Germinal center (tissue), 1 donor: ENCODE results near the gene DNAJC25.

Experiments used
- DNase-seq: peaks from one replicate; pipeline ENCODE4 v3.0.0; 2012; ENCODE audit warnings: mixed read lengths, low spot score

The DNAJC25 gene

DNA sequence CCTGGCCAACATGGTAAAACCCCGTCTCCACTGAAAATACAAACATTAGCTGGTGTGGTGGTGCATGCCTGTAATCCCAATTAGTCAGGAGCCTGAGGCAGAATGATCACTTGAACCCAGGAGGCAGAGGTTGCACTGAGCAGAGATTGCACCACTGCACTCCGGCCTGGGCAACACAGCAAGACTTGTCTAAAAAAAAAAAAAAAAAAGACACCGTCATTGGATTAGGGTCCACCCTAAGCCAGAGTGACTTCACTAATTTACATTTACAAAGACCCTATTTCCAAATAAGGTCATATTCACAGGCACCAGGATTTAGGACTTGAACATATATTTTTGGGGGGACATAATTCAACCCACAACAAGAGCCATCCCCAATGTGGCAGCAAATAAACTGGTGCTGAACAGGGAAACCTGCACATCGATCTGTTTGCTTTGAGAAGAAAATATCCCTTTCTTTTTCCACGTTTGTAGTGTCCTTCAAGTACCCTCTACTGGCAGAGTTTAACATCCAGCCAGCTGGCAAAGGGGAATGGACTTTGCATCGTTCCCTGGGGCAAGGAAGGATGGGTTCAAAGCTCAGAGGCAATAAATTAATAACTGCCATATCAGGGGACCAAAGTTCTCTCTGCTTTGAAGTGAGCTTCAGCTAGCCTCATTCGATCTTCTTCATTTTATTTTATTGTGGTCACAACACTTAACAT, 3.7 kb upstream of the DNAJC25 start:
- DNase-seq, result no peak

DNA sequence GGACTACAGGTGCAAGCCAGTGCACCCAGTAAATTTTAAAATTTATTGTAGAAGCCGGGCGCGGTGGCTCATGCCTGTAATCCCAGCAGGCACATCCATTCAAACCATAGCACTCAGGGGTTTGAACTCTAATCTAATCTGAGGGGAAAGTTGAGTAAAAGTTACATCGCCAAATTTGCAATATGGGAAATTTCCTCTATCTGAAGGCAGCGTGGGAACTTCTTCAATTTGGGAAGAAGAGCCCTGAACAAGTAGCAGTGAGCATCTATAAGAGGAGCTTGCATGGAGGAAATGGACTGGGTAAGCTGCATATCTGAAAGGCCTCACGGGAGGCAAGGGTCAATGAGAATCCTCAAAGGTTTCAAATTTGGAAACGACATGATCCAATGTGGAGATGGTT, 2.7 kb upstream of the DNAJC25 start:
- DNase-seq, result no peak

DNA sequence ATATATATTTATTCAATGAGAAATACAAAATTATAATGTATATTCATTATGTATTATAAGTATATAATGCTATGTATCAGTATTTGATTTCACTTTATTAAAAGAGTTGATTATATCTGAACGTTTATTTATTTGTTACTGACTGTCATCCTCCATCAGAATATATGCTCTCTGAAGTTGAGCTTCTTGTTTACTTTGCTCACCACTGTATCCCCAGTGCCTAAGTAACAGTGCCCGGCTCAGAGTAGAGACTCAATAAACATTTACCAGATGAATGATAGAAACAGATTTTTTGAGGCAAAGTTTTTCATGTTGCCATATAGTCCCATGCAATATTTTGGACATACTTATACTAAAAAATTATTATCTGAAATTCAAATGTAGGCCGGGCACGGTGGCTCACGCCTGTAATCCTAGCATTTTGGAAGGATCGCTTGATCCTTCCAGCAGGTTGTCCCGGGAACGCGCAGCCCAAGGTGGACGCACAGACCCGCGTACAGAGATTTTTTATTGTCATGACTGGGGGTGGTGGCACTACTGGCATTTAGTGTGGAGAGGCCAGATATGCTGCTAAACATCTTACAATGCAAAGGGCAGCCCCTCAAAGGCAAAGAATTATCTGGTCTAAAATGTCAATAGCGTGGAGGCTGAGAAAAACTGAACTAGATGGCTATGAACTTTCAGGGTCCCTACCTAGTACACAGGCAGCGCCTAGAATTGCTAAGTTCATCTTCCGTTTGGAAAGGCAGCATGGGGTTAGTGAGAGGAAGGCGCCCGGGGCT, 761 bp upstream of the DNAJC25 start:
- DNase-seq, result no peak

DNA sequence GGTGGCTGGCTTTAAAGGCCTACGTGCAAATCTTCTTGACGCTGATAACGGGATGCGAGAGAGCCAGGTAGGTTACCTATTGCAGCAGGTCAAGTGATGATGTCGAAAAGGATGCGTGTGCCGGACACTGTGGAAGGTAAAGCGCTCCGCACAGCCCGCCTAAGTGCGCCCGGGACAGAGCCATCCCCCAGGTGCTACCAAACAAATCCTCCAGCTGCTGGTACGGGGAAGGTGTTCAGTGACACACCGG, 245 bp upstream of the DNAJC25 start:
- no peak for DNase-seq

DNA sequence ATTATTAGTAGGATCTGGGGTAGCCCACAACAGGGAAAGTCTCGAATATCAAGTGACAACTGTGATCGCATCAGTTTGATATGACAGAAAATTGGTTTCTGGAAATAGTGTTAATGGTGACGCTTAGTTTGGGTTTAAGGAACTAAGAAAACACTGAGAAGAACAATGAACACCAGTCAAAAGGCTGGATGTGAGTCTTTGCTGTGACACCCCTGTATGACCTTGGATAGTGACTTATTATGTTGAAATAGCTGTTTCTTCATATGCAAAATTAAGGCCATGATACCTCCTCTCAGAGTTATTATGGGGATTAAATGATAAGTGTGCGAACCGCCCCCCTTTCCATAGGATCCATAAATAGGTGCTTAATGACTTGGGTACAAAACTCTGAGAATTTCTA, 926 bp downstream of the DNAJC25 start:
- peak; percentile 9 for DNase-seq

DNA sequence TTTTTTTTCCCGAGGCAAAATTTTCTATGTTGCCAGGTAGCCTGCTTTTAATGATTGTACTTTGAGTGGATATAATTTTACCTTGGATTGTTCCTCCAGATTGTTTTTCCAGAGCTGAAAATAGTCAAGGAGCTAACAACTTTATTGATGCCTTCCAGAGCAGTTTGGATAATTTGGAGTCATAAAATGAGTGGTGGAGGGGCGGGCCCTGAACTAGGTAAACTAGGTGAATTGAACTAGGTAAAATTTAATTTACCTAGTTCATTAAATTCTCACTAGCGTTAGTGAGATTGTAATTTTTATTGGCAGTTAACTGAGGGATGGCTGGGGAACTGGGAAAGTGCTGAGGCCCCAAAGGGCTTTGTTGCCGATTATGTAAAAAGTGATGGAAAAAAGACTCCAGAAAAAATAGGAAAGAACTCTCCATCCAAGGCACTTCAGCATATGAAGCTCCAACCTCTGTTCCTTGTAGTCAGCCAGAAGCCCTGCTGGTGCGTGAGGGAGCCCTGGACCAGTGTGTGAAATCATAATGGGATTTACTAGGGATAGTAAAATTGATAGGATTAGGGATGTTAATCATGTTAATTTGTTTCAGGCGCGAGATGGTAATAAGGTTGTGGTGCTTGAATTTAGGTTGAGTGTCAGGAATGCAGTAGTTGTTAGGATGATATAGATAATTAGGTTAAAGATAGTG, 1.7 kb downstream of the DNAJC25 start:
- no peak for DNase-seq

DNA sequence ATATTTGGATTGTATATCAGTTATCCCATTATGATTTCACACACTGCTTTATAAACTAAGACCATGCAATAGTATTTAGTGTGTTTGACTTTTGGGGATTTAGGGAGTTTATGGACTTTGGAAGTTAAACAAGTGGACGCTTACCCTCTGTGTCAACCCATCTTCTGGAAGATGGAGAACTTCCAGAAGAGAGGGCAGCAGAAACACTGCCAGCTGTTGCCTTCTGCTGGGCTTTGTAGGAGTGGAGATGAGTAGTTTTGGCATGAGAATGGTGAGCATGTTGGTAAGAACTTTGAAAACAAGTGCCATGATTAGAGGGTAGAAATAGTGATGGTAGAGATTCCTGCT, 2.2 kb downstream of the DNAJC25 start:
- DNase-seq, result no peak

DNA sequence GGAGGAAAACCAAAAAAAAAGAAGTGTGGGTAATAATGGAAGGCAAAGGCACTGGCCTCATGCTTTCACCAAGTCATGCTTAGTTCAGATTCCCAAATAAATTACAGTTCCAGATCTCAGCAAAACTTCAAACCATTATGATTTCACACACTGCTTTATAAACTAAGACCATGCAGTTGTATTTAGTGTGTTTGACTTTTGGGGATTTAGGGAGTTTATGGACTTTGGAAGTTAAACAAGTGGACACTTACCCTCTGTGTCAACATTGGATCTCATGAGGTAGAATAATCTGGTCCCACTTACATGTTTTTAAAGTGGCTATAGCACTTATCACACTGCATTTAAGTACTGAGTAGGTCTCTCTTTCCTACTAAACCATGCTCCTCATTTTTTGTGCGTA, 3.7 kb downstream of the DNAJC25 start:
- DNase-seq, result no peak

DNA sequence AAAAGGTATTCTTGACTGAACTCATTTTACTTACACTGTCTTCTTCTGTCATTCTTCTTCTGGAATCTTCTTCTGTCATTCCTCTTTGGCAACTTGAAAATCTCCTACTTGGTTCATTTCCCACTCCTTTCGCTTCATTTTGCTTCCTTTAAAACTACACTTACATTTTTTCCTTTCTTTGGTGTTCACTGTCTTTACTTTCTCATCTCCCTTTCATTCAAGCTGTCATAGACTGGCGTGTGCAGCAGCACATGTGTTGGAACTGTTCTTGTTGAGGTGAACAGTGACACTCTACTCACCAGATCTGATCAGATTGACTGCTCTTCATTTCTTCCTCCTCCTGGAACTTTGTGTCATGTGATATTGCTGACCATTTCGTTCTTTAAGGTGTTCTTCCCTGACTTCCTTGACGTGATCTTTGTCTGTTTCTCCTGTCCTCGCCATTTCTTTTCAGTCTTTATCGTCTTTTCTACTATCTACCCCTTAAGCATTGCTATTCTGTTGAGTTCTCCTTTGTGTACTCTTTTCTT, 6.4 kb downstream of the DNAJC25 start:
- no peak for DNase-seq

DNA sequence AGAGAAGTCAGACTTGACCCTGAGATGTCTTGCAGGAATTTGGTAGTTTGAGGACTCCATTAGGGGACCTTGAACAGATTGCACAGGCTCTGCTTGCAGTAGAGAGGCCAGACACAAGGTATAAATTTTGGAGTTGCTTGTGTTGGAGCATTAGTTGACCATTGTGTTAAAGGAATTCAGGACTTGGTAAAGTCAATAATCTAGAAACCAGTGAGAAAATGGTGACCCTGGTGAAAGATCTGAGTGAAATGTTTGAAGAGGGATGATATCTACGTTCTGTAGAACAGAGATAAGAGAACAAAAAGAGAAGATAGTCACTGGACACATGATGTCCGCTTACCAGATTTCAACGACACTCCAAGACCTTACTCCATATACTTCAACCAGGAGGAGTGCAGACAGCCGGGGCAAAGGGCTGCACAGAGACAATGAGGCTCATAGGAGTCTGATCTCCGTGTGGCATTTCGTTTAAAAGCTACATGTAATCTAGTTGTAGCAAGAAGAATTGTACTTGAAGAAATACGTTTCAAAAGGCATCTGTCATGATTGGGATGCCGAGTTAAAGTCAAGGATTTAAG, 13.2 kb downstream of the DNAJC25 start:
- DNase-seq, result no peak

DNA sequence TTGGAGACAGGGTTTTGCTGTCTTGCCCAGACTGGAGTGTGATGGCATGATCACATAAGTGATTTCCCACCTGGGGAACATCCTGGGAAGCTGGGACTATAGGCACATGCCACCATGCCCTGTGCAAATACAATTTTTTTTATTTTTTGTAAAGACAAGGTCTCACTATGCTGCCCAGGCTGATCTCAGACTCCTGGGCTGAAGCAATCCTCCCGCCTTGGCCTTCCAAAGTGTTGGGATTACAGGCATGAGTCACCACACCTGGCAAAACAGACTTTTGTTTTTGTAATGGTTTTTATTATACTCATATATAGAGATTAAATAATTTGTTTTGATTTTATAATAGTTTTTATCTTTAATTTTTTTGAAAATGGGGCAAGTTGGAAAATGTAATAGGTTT, 14.7 kb downstream of the DNAJC25 start:
- DNase-seq, result no peak

DNA sequence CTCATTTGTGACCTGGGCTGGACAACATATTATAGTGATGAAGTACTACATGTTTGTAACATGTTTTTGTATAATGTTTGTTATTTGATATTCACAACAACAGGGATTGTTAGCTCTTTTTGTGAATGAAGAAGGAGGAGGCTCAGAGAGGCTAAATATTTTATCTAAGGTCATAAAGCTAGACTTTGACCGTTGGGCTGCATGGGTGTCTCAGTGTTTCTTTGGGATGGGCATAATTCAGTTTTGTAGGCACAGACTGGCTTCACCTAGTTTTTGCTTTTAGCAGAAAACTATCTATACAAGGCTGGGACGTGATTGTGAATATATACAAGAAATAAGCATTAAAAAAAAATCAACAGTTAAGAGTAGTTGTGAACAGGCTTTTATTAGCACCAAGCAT, 15.3 kb downstream of the DNAJC25 start:
- DNase-seq, result no peak

DNA sequence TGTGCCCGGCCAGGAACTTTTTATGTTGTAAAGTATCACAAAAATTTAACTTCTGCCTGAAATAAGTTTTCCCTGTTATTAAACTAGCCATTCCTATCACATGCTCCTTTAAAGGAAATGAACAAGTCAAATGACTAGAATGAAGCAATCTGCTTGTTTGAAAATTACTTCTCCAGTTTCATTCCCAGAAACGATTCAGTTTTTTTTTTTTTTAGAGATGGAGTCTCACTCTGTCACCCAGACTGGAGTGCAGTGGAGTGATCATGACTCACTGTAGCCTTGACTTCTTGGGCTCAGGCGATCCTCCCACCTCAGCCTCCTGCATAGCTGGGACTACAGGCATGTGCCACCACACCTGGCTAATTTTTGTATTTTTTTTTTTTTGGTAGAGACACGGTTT, 16.9 kb downstream of the DNAJC25 start:
- no peak for DNase-seq

DNA sequence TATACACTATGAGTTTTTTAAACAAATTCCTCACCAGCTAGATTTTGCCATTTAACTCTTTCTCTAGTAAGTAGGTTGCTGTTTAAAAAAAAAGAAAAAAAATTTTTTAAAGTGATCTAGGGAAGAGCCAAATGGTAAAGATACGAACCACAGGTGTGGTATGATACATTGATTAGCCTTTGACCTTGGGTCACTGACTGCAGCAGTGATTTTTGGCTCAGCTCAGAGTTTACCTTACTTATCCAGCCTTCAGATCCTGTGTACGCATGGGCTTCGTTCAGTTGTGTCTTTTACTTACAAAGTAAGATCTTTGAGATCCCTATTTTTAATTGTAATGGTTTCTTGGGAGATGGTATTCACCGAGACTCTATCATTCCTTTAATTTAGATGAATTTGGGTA, 17.9 kb downstream of the DNAJC25 start:
- DNase-seq, result no peak

DNA sequence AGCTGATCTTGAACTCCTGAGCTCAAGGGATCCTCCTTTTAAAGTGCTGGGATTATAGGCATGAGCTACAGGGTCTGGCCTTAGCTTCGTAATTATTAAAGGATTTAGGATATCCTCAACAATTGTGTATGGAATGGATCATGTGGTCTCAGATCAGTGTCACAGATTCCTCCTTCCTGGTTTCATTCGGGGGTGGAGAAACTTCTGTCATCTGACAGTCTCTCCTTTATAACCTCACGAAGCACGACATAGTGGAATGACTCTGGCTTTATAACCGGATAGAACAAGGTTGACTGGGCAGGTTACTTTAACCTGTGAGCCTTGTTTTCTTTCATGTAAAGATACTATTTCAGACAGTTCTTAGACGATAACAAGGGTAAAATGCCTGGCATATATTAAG, 25.9 kb downstream of the DNAJC25 start:
- DNase-seq, result no peak

DNA sequence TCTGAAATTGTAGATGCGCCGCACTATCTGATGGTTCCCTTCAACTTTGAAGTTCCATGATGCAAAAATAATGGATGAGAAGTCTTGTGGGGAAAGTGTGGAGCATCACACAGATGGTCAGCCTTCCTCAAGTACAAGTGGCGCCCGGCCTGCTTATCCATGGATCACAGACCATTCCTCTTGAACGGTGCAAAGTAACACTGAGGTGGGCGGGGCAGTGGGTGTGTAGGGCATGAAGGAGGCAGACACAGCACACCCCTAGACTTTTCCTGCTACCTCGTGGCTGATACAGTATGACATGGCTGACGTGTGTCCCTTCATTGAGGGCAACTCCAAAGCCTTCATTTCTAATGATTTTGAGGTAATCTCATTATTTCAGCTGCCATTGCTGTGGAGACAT, 27.8 kb downstream of the DNAJC25 start:
- no peak for DNase-seq

DNA sequence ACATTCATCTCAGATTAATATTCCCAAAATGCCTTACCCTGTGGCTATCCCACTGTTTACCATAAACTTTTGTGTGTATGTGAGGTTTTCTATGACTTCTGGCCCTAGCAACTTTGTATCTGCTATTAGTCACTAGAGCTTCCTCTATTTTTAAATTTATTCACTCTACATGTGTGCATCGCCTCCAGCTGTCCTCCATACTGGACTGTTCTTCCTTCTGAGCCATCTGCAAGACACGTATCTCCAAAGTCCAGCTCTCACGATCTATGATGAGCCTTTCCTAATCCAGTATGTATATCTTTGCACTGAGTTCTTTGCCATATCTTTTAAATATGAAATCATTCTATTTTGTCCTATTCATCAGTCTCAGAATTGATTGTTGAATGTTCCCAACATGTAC, 28.6 kb downstream of the DNAJC25 start:
- DNase-seq, result no peak

DNA sequence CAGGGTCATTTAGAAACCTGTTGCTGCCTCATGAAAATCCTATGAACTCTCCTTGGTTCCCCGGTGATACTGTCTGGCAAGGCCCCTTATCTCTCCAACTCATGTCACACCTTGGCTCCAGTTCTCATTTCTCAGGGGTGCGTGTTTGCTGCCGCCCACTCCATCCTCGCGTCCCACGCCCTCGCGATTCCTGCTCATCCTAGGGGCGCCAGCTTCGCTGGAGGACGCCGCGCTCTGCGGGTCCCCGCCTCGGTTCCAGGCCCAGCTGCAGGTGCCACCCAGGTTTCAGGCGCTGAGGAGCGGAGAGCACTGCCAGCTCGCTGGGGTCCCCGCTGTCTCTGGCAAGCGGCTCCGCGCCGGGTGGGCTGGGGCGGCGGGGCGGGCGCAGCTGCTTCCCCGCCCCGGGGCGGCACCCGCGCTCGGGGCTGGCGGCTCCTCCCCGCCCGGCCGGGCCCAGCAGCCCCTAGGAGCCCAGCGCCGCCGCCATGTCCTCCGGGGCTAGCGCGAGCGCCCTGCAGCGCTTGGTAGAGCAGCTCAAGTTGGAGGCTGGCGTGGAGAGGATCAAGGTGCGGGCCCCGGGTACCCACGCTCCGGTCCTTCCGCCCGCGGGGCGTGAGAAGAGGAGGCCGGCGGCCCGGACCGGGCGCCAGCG, 30.1 kb downstream of the DNAJC25 start, which contains the start of gene GNG10:
Gene GNG10 (plus strand): TSS at position 456 of the 652 bp plus-strand sequence. CDS start 30 bp downstream, at position 486.
- DNase-seq, result peak; percentile 89

DNA sequence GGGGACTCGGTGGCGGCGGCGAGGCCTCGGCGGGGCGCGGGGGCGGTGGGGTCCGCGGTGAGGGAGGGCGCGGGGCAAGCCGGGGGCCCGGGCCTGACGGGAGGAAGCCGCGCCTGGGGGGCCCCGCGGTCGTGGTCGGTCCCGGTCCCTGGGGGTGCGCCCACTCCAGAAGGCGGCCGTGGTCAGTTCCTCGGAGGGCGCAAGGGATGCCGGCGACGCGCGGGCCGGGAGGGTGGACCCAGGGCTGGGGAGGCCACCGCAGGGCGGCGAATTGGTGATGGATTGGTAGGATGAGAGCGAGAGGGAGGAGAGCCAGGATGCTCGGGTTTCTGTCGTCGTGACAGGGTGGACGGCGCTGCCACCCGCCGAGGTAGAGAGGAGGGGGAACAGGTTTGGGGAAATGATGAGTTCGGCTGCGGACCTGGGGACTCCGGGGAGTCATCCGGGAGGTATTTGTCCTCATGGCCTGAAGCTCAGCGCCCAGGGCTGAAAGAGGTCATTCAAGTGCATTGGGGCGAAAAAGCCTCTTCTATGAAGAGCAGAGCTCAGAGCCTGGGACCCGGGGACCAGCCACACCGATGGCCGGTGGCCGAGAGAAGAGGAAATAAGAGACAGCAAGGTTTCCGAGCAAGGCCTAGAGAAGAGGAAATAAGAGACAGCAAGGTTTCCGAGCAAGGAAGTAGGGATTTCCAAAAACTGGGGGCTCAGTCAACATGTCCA, 30.8 kb downstream of the DNAJC25 start:
- peak; percentile 63 for DNase-seq

DNA sequence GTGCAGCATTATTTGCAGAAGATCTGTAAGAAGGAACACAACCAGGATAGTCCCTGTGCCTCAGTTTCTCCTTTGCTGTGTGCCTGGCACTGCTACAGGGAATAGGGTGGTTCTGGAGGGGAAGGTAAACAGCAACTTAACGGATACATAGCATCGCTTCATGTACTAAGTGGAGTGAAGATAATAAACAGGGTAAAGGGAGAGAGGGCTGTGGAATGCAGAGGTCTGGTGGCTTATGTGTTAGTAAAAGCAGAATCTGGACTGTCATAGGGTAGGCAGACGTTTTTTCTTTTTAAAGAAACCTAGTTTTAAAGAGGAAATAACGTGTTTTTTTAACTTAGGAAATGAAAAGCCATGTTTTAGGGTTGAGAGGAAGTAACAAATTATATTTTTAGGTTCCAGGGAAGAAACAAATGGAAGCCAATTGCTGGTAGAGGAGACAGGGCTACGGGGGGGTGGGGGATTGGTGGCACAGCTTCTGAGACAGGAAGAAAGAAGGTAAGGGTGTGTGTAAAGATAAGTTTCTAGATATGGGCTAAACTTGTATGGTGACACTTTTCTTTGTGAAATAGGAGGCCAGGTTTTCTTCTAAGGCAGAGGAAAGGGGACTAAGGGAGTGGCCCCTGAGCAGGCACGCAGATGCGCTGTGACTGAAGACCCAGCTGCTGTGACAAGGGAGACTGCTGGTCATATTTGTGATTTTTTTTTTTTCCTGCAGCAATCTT, 31.6 kb downstream of the DNAJC25 start:
- peak; percentile 32 for DNase-seq

DNA sequence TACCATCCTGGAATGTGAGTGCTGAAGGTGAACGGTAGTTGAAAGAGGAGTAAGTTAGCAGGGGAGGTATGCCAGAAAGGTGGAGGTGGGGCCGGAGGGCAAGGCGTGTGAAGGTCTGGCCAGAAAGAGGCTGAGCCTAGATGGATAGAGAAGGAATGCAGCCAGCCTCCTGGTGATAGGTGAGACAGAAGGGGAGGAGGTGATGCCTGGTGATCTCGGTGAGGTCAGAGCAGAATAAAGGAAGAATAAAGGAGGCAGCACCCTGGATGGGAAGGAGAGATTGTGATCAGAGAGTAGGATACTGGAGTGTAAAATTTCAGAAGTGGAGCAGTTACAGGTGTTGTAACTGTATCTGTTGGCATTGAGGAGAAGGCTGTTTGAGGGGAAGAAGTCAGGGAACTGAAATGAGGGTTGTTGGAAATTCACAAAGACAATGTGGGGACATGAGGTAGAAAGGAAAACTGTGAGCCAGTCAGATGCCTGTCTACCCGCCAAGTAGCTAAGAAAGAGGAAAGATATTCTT, 32.2 kb downstream of the DNAJC25 start:
- no peak for DNase-seq
